Activated gamma-delta T cell (primary cell): ENCODE measurements around the gene NUDT15.
A peak's percentile ranks its signal among the peaks of the same experiment; 100 is the strongest.
"Not testable (repeated sequence)": the region's sequence is repeated elsewhere in the genome, so short reads cannot be mapped to it uniquely, and the experiment has no call there.

ENCODE experiments used
- DNase-seq: peaks from one replicate; lab custom pipeline; 2025; lab: John Stamatoyannopoulos, UW
- total RNA-seq, 2 donors: gene quantifications; one replicate each; lab custom pipeline; 2026; lab: John Stamatoyannopoulos, UW

NUDT15 gene
- 7.9 to 10.3 reads per million in 2 donors for total RNA-seq

DNA sequence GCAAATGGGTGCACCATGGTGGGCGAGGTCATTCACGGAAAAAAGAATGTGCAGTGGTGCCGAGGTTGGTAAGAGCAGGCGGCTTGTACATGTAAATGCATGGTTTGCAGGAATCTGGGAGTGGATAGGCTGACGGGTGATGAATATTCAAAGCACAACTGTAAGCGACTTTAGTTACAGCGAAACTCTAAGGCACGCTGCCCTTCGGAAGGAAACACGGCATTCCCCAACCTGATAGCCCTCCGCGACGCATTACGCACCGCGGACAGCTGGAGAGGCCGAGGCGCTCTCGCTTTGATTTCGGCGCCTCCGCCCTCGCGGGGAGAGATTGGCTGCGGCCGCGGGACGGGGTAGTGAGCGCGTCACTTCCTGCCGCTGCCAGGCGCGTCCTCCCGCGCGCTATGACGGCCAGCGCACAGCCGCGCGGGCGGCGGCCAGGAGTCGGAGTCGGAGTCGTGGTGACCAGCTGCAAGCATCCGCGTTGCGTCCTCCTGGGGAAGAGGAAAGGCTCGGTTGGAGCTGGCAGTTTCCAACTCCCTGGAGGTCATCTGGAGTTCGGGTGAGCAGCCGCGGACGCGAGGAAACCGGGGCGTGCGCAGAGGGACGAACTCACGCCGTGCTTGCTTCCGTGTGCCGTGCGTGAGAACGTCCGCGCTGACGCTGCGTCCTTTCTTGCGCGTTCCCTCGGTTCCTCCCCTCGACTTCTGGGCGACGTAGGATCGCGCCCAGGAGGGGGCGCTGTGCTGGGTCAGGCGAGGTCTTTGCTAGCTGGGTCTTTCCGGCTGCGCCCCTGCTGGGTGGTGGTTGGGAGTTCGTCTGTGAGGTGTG, at the start of gene NUDT15:
Gene NUDT15 (plus strand): TSS at position 381 of the 828 bp plus-strand sequence. CDS start 21 bp downstream, at position 402.
- DNase-seq, result peak; percentile 86

DNA sequence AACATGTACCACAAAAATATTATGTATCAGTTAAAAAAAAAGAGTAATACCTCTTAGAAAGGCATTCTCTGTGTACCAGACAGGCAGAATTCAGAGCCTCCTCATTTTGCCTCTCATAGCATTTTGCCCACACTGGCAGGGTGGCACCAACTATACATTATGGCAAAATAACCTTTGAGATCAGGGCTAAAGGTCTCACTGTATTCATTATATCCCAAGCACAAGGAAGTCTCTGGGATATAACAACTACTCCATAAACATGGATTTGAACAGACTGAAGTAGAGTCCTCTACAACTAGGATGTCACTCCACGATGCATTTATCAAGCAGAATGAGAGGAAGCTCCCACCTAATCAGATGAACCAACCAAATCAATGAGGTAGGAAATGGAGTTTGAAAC, 47.1 kb upstream of the NUDT15 start:
- no peak for DNase-seq

DNA sequence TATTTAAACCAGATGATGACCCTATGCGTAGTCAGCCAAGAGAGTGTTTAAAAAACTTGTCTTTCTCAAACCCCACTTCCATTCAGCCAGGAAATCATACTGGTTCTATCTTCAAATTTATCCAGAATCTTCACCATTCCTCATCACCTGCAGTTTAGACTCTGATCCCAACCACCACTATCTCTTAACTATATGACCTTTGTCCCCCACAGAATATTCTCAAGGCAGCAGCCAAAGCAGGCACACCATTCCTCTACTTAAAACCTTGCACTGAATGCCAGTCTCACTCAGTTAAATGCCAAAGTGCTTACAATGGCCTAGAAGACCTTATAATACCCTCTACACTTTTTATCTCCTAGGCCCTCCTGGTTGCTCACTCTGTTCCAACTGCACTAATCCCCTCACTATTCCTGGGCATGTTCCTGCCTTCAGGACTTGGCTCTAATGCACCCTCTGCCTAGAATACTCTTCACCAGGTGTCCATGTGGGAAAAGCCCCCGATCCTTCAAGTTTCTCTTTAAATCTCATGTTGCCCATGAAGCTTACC, 46.5 kb upstream of the NUDT15 start:
- DNase-seq, result no peak

DNA sequence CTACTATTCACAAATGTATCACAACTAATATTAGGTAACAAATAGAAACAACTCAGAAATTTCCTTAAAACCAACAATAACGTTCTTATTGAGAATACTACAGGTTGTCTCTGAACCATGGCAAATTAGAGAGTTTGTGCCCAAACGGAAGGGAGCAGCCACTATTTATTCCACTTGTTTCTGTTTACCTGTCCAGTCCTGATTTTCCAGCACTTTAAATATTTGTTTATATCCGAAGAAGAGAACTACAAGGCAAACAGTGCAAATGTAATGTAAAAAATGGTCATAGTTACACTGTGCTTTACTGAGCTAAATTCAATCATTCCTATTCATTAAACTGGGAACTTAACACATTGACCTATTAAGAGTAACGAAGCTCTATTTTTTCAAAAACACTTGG, 45.7 kb upstream of the NUDT15 start:
- DNase-seq, result no peak

DNA sequence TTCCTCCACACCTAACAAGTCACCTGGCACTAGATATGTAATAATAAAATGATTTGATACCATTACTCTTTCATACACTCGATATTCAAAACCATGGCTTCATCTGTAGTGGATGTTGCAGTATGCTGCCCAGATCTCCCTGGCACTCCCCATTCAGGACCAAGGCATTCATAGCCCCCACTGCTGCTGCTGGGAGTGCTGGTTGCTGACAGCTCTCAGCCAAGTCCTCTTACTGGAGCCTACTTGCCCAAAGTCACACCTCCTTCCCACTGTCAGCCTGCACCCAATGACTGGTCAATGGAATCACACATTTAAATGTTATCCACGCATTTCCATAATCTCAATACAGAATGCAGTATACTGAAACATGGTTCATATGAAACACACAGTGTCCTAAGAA, 40.1 kb upstream of the NUDT15 start:
- no peak for DNase-seq

DNA sequence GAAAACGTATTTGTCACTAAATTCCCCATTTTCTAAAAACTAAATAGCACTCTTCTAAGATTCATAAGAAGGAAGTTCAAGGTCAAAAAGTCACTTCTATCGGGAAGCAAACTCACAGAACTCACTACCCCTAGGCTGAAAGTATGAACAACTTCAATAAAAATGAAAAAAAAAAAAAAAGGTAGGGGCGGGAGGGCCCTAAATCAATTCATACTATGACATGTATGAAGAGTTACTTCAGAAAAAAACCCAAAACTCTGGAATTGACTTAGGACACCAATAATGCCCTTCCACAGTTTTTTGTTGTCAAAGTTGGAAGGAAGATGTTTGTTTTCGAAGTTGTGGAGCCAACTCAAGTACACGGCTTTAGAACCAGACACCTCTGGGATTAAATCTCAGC, 37.6 kb upstream of the NUDT15 start:
- no peak for DNase-seq

DNA sequence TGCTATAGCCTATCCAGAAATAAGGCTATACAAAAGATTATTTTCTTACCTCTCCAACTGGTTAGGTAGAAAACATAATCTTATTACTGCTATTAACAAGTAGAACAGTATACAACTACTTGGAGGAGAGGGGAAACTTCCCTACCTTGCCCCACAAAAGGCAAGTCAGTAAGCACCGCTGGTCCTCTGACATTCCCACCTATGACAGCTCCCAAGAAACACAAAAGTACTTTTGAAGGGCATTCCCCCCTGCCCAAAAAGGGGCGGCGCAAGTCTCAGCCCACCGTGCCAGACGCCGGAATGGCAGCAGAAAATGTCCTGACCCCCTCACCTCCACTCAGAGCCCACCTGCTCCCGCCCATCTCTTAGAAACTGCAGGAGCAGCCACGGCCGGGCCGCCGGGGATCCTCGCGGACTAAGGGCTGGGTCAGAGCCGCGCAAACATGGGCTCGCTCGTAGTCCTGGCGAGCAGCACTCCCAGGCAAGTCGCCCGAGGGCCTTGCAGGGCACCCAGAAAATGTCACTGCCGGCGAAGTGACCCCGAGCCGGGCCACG, 36.9 kb upstream of the NUDT15 start:
- no peak for DNase-seq

DNA sequence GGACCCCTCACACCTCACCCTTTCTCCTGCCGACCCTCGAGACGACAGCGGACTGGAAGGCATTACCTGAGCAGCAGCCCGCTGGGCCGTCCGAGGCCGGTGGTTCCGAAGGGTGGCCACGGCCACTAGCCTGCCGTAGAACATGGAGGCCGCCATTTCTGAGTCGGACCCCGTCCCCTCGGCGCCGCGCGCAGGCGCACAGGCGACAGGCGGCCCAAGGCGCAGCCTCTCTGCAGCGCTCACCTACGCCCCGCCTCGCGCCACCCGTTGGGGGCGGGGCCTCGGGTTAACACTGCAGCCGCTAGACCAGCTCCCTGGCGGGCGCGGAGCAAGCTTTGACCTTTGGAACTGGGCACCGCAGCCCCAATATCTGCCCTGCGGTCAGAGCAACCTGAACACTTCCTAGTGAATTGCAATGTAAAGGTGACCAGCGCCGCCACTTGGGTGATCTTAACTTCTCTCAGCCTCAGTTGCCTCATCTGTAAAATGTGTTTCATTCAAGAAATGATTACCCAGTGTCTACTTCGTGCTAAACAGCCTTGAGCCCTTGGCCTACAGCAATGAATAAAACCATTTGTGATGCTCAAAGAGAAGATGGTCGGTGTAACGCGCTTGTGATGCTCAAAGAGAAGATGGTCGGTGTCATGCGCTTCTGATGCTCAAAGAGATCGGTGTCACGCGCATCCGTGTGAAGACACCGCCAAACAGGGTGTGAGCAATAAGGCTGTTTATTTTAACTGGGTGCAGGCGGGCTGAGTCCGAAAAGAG, 36.2 kb upstream of the NUDT15 start, which contains the start of gene SUCLA2:
Gene SUCLA2 (minus strand): TSS at position 160 of the 768 bp plus-strand sequence. CDS start 4 bp downstream, at position 156.
- peak; percentile 79 for DNase-seq

DNA sequence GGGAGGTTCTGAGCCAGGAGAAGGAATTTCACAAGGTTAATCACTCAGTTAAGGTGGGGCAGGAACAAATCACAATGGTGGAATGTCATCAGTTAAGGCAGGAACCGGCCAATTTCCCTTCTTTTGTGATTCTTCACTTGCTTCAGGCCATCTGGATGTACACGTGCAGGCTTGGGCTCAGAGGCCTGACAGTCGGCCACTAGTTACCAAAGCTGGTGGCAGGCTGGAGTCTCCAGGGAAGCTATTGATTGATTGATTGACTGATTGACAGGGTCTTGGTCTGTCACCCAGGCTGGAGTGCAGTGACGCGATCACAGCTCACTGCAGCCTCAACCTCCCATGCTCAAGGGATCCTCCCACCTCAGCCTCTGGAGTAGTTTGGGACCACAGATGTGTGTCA, 35.5 kb upstream of the NUDT15 start:
- not testable (repeated sequence) for DNase-seq

DNA sequence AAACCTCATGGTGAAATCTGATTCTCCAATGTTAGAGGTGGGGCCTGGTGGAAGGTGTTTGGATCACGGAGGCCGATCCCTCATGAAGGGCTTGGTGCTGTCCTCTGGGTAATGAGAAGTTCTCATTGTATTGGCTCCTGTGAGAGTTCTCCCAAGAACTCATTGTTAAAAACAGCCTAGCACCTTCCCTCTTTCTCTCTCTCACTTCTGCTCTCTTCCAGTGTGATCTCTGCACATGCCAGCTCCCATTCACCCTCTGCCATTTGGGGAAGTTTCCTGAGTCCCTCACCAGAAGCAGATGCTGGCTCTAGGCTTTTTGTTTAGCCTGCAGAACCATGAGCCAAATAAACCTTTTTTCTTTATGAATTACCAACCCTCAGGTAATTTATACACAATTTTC, 33.3 kb upstream of the NUDT15 start:
- DNase-seq, result no peak

DNA sequence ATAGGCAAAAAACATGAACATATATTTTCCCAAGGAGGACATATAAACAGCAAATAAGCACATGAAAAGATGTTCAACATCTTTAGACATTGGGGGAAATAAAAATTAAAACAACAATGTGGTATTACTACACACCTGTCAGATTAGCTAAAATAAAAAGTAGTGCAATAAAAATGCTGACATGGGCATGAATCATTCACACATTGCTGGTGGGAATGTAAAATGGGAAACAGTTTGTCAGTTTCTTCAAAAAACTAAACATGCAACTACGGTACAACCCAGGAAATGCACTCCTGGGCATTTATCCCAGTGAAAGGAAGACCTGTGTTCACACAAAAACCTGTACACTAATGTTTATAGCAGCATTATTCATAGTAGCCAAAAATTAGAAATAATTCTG, 31.1 kb upstream of the NUDT15 start:
- no peak for DNase-seq

DNA sequence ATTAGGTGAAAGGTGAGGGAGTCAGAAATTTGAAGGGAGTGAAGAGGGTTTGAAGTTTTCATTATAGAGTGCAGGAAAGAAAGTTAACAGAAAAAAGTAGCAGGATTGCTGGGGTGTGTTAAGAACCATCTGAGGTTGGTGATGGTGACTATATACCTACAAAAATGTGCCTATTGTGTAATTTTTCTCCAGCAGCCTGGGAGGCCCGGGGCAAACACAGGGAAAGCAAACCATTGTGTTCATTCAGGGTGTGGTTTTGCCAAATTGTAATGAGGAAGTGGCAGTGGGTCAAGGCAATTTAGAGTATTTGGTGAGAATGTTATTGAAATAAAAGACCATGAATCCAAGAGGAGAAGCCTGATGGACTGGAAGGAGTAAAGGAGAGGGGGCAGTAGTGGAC, 28.2 kb upstream of the NUDT15 start:
- DNase-seq, result no peak

DNA sequence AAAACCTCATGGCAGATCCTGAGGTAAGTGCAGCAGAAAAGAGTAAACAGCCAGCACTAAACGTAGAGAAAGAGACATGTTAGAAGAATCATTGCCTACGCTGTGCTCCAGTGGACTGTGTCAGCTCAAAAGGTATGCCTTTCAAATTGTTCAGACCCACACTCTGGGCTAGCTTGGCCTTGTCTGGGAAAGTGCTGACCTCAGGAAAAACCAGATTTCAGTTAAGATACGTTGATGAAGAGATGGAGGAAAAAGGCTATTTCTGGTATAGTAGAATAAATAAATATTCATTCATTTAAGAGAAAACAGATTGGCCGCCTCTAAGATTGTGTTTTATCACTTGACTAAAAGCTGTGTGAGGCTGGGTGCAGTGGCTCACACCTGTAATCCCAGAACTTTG, 26.8 kb upstream of the NUDT15 start:
- no peak for DNase-seq

DNA sequence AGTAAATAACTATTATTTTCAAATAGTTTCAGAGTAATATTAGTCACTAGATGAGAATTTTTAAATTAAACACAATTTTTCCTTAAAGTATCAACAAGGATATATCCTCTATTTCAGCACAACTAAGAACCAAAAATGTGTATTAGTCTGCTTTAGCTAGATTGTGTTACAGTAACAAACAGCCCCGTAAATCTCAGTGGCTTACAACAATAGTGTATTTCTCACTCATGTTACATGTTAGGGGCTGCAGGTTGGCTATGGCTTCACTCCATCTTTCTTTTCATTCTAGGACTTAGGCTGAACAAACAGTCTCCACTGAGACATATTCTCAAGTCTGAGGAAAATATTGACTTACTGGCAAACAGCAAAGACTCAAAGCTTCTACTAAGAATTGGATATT, 24.9 kb upstream of the NUDT15 start:
- no peak for DNase-seq

DNA sequence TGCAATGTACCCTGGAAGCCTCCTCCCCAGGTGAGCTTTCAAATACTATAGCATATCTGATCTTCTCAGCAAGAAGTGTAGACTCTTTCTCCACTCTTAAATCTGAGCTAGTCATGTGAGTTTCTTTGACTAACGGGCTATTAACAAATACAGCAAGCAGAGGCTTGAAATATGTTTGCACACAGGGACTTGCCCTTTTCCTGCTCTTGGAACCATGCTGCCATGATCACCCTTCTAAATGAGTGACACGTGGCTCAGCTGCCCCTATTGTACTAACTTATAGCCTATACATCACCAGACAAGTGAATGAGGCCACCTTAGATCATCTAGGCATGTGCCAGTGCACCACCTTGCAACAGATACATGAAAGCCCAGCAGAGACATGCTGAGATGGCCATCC, 23.2 kb upstream of the NUDT15 start:
- DNase-seq, result no peak

DNA sequence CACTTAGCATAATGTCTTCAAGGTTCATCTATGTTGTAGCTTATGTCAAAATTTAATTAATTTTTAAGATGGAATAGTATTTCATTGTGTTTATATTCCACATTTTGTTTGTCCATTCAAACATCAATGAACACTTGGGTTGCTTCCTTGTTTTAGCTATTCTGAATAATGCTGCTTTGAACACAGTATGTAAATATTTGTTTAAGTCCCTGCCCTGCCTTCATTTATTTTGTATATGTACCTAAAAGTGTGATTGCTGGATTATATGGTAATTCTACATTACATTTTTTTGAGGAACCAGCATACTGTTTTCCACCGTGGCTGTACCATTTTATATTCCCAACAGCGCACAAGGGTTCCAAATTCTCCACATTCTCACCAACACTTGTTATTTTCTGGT, 18.9 kb upstream of the NUDT15 start:
- no peak for DNase-seq

DNA sequence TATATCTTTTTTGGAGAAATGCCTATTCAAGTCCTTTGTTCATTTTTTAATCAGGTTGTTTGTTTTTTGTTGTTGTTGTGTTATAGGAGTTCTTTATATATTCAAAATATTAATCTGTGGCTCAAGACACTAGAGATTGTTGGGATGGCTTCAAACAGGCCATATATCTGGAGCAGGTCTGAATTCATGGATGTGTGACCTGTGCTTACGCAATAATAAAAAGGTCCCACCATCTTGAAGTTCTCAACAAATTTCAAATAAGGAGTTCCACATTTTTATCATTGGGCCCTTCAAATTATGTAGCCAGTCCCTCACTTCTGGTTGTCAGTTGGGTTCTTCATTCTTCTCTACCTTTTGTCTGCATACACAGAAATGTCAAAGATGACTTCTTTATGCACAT, 17.7 kb upstream of the NUDT15 start:
- no peak for DNase-seq

DNA sequence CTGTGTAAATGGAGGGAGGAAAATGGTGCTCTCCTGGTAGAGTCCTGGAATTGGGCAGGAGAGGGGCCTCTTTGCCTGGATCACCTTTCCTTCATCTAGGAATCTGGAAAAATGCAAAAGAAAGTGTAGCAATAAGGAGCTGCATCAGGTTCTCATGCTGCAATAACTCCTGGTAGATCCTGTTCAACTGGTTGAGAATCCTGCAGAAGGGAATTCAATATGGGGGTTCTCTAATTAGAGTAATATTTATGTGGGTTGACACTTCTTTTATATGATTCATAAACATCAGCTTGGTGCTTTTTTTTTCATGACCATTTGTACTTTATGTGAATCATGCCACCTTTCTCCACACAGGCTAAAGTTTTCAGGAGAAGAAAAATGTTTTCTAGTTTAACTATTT, 9.5 kb upstream of the NUDT15 start:
- no peak for DNase-seq

DNA sequence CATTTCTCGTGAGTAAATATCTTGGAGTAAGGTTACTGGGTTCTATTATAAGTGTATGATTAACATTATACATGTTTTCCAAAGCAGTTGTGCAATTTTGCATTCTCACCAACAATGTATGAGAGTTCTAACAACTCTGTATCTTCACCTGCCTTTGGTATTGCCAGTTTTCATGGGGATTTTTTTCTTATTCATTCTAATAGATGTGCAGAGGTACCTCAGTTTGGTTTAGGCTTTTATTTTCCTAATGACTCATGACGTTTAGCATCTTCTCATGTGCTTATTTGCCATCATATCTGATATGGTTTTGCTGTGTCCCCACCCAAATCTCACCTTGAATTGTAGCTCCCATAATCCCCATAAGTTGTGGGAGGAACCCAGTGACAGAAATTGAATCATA, 7.7 kb upstream of the NUDT15 start:
- no peak for DNase-seq

DNA sequence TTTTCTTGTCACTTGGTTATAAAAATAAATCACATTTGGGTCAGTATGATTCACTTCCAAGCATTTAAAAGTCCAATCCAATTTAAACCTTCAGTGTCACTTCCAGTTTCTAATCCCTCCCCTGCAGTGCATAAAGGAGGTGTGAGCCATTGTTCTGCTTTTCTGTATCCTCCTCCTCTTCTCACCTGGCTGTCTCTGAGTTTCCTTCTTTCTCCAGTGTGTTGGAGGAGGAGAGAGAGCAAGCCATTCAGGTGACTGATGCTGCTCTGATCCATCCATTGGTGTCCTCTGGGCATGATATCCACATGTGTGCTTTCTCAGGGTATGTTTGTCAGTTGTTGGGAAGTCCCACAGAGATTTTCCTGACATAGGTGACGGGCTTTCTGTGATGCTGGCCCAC, 1.2 kb downstream of the NUDT15 start:
- no peak for DNase-seq

DNA sequence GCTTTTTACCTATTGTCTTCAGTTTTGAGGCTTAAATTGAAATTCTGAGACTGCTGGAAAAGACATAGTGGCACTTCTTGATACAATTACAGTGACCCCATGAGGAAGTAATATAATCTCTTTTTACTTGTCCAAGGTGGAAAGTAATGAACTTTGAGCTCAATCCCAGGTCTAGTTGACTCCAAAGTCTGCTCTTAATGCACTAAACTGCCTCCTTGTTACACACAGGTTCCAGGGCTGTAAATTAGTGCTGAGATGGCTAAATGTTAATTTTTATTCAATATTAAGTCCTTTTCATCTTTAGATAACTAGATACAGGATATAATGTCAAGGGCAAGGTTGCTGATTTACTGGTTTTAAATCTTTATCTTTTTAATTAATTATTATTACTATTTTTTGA, 2.5 kb downstream of the NUDT15 start:
- DNase-seq, result no peak

DNA sequence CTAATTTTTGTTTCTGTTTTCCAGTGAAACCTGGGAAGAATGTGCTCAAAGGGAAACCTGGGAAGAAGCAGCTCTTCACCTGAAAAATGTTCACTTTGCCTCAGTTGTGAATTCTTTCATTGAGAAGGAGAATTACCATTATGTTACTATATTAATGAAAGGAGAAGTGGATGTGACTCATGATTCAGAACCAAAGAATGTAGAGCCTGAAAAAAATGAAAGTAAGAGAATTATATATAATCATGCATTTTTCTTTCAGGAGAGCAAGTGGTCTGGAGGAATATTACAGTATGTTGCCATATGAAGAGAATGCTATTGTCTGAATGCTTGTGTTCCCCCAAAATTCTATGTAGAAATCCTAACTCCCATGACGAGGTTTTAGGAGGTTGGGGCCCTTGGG, 3.4 kb downstream of the NUDT15 start:
- no peak for DNase-seq

DNA sequence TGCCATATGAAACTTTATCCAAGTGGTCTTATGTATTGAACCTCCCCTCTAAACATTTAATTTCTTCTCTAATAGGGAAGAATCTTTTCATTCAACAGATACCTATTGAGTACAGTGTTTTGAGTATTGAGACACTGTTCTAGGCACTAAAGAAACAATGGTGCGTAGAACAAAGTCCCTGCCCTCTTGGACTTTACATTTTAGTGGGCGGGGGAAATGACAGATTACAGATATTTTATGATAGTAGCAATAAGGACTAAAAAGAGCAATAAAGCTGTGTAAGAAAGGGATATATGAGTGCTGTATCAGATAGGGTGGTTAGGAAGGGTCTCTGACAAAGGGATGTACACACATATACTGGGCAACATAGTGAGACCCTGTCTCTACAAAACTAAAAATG, 5.4 kb downstream of the NUDT15 start:
- DNase-seq, result no peak
